Measurements from ENCODE around the gene FKBP1C.

GRCh38 chr6:63188828-63189227, 22.4 kb upstream of the FKBP1C start:
- no peak for TF ChIP-seq EP300 (IDR thresholded peaks at IDR 0.05)
- no peak for TF ChIP-seq POLR2AphosphoS5 (IDR thresholded peaks at IDR 0.05)

Data from upper lobe of left lung (tissue), 4 donors.